Endodermal cell (in vitro differentiated cells): ENCODE measurements around the gene DENND1A. TPM values are rescaled to one million over a fixed set of nuclear protein-coding genes. Genes with fewer than 3 reads are reported as not detected.

Experiments used
- DNase-seq: peaks from one replicate; pipeline ENCODE4 v3.0.0-alpha.2; 2017
- H3K27ac ChIP-seq: 2 replicates; pipeline ENCODE4 v1.5.1; 2013; ENCODE audit warnings: mild to moderate bottlenecking, low read depth, low read length, moderate library complexity
- H3K27me3 ChIP-seq: 2 replicates; pipeline ENCODE4 v1.6.1; 2013; ENCODE audit warnings: mild to moderate bottlenecking, low read length, moderate library complexity; ENCODE audit not compliant: insufficient read depth, control insufficient read depth, poor library complexity, severe bottlenecking
- H3K36me3 ChIP-seq: 2 replicates; pipeline ENCODE4 v1.7.0; 2013; ENCODE audit warnings: mild to moderate bottlenecking, low read length, moderate library complexity; ENCODE audit not compliant: control insufficient read depth, insufficient read depth
- H3K4me1 ChIP-seq: one replicate; pipeline ENCODE4 v1.7.0; 2013; ENCODE audit warnings: low read length; ENCODE audit not compliant: control insufficient read depth, insufficient read depth
- H3K4me3 ChIP-seq: 2 replicates; pipeline ENCODE4 v1.5.1; 2013; ENCODE audit warnings: mild to moderate bottlenecking, low read length, moderate library complexity
- H3K9ac ChIP-seq: 2 replicates; pipeline ENCODE4 v1.6.1; 2013; ENCODE audit warnings: mild to moderate bottlenecking, low read length, moderate library complexity; ENCODE audit not compliant: poor library complexity, severe bottlenecking; ENCODE audit errors: extremely low read depth
- H3K9me3 ChIP-seq: 2 replicates; pipeline ENCODE4 v1.6.1; 2013; ENCODE audit warnings: mild to moderate bottlenecking, low read length, moderate library complexity; ENCODE audit not compliant: control insufficient read depth
- H3K27ac Mint-ChIP-seq: 2 replicates; pipeline ENCODE4 v1.8.0; 2020; ENCODE audit warnings: mixed read lengths
- H3K27me3 Mint-ChIP-seq: 2 replicates; pipeline ENCODE4 v1.8.0; 2021; ENCODE audit warnings: mild to moderate bottlenecking, mixed read lengths; ENCODE audit not compliant: insufficient read depth
- H3K36me3 Mint-ChIP-seq: 2 replicates; pipeline ENCODE4 v1.8.0; 2020; ENCODE audit warnings: low read depth, mixed read lengths
- H3K4me1 Mint-ChIP-seq: 2 replicates; pipeline ENCODE4 v1.8.0; 2020; ENCODE audit warnings: mixed read lengths
- H3K4me3 Mint-ChIP-seq: 2 replicates; pipeline ENCODE4 v1.8.0; 2020; ENCODE audit warnings: mild to moderate bottlenecking, moderate library complexity, mixed read lengths
- H3K9me3 Mint-ChIP-seq: 2 replicates; pipeline ENCODE4 v1.8.0; 2020; ENCODE audit warnings: mild to moderate bottlenecking, mixed read lengths
- WGBS, 2 experiments: methylation state at CpG; one replicate each; pipeline versions ENCODE4 v1.1.5 to v1.1.7; 2013; ENCODE audit warnings: missing lambda C conversion rate in 2 of 2, mixed read lengths in 1 of 2; ENCODE audit not compliant: insufficient coverage in 1 of 2, insufficient read length in 1 of 2; 5-methylcytosine and 5-hydroxymethylcytosine counted together
- total RNA-seq, 2 donors: library from RNA; stranded (reverse); fragmentation: NEBNext Ultra II Directional in 1 of 2; extraction: Animal tissue kit (Norgen Biotek cat#: 25700) in 1 of 2; gene quantifications; 2 replicates in 1 of 2; 3 replicates in 1 of 2; pipeline ENCODE4 v1.2.1, GENCODE V29; 2021
- TF ChIP-seq, protein P1 (sequence below): fragments of 200-600 bp; sonication (generic); conservative IDR thresholded peaks from 2 replicates; pipeline ENCODE4 v1.5.0; 2021; ENCODE audit warnings: antibody characterized with exemption, mild to moderate bottlenecking

DENND1A gene
- total RNA-seq, 2 donors from 2014 or later = 29.5 to 38.4 TPM

- H3K4me1 ChIP-seq = no peaks in the 10 kb centered on the region
- no peak overlapping the region for H3K27ac ChIP-seq
- Mint-ChIP-seq H3K4me3 (no peak overlapping the region), H3K27ac (no peak overlapping the region), H3K9me3 (no peaks in the 10 kb centered on the region), H3K27me3 (peaks cover 18% of the 10 kb centered on the region), H3K4me1 (no peaks in the 10 kb centered on the region), H3K36me3 (no peaks in the 10 kb centered on the region)
- no peaks in the 10 kb centered on the region for H3K27me3 ChIP-seq
- WGBS, 2 experiments = 92 to 93% methylated on average over 8 of the region's 8 CpGs
- TF ChIP-seq, protein P1, sequence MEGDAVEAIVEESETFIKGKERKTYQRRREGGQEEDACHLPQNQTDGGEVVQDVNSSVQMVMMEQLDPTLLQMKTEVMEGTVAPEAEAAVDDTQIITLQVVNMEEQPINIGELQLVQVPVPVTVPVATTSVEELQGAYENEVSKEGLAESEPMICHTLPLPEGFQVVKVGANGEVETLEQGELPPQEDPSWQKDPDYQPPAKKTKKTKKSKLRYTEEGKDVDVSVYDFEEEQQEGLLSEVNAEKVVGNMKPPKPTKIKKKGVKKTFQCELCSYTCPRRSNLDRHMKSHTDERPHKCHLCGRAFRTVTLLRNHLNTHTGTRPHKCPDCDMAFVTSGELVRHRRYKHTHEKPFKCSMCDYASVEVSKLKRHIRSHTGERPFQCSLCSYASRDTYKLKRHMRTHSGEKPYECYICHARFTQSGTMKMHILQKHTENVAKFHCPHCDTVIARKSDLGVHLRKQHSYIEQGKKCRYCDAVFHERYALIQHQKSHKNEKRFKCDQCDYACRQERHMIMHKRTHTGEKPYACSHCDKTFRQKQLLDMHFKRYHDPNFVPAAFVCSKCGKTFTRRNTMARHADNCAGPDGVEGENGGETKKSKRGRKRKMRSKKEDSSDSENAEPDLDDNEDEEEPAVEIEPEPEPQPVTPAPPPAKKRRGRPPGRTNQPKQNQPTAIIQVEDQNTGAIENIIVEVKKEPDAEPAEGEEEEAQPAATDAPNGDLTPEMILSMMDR = no peak
- DNase-seq = no peak
- H3K9me3 ChIP-seq = no peaks in the 10 kb centered on the region
- H3K4me3 ChIP-seq = no peak overlapping the region
- no peak overlapping the region for H3K9ac ChIP-seq
- H3K36me3 ChIP-seq = no peaks in the 10 kb centered on the region
These were observed 42.7 kb upstream of the DENND1A start for GRCh38 chr9:123972618-123973017.

GRCh38 chr9:123967323-123967722, 37.4 kb upstream of the DENND1A start:
- TF ChIP-seq, protein P1 = no peak
- no peak overlapping the region for H3K27ac Mint-ChIP-seq

DNA sequence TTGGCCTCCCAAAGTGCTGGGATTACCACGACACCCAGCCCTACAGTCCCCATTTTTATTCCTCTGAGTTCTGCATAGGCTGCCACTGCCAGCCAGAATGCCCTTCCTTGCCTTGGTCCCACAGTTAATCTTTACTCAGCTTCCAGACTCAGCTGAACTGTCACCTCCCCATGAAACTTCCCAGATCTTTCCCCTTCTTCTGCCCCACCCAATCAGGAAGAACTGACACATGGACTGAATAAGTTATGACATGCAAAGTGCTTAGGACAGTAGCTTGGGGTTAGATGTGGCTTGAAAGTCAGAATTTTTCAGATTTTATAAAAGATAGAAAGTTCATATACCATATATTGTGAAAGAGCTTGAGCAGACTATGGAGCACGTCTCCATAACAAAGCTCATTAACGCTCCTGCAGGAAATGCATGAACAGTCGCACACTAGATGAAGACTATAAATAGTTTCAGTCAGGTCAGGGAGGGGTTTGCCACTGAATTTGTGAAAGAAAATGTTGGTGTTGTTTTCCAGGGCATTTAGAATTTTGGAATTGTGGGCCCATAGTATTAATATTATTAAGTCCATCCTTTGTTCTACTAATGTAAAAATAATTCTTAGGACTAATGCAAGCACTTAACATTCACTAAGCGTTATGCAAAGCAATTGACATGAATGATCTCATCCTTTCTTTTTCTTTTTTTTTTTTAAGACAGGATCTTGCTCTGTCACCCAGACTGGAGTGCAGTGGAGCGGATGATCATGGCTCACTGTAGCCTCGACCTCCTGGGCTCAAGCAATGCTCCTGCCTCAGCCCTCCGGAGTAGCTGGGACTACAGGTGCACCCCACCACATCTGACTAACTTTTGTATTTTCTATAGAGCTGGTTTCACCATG, 36.1 kb upstream of the DENND1A start:
- Mint-ChIP-seq H3K36me3 (no peaks in the 10 kb centered on the region), H3K4me1 (peaks cover 2% of the 10 kb centered on the region), H3K27ac (no peak overlapping the region), H3K9me3 (no peaks in the 10 kb centered on the region), H3K27me3 (peaks cover 24% of the 10 kb centered on the region), H3K4me3 (no peak overlapping the region)
- no peak overlapping the region for H3K4me3 ChIP-seq
- no peak for DNase-seq
- no peaks in the 10 kb centered on the region for H3K9me3 ChIP-seq
- no peak overlapping the region for H3K27ac ChIP-seq
- WGBS, 2 experiments = 90 to 91% methylated on average over 8 of the region's 8 CpGs
- H3K9ac ChIP-seq = no peak overlapping the region
- H3K4me1 ChIP-seq = no peaks in the 10 kb centered on the region
- H3K27me3 ChIP-seq = peaks cover 5% of the 10 kb centered on the region
- TF ChIP-seq, protein P1 = no peak
- H3K36me3 ChIP-seq = no peaks in the 10 kb centered on the region

More at GRCh38 chr9:123967323-123967722, 37.4 kb upstream of the DENND1A start:
- H3K9me3 ChIP-seq = no peaks in the 10 kb centered on the region
- Mint-ChIP-seq H3K4me3 (no peak overlapping the region), H3K27me3 (peaks cover 19% of the 10 kb centered on the region), H3K4me1 (no peaks in the 10 kb centered on the region), H3K9me3 (no peaks in the 10 kb centered on the region), H3K36me3 (no peaks in the 10 kb centered on the region)
- H3K4me1 ChIP-seq = no peaks in the 10 kb centered on the region
- no peak overlapping the region for H3K4me3 ChIP-seq
- H3K27ac ChIP-seq = no peak overlapping the region
- peaks cover 5% of the 10 kb centered on the region for H3K27me3 ChIP-seq
- no peaks in the 10 kb centered on the region for H3K36me3 ChIP-seq
- no peak for DNase-seq
- H3K9ac ChIP-seq = no peak overlapping the region
